IPS-11a (cell line): ENCODE data around the gene BHMT.
A peak's percentile ranks its signal among the peaks of the same experiment; 100 is the strongest.

Experiments
- H3K4me3 ChIP-seq: one replicate; pipeline ENCODE4 v1.5.1; 2013; ENCODE audit warnings: low read depth, low read length, control low read depth

Gene BHMT, protein sequence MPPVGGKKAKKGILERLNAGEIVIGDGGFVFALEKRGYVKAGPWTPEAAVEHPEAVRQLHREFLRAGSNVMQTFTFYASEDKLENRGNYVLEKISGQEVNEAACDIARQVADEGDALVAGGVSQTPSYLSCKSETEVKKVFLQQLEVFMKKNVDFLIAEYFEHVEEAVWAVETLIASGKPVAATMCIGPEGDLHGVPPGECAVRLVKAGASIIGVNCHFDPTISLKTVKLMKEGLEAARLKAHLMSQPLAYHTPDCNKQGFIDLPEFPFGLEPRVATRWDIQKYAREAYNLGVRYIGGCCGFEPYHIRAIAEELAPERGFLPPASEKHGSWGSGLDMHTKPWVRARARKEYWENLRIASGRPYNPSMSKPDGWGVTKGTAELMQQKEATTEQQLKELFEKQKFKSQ

DNA sequence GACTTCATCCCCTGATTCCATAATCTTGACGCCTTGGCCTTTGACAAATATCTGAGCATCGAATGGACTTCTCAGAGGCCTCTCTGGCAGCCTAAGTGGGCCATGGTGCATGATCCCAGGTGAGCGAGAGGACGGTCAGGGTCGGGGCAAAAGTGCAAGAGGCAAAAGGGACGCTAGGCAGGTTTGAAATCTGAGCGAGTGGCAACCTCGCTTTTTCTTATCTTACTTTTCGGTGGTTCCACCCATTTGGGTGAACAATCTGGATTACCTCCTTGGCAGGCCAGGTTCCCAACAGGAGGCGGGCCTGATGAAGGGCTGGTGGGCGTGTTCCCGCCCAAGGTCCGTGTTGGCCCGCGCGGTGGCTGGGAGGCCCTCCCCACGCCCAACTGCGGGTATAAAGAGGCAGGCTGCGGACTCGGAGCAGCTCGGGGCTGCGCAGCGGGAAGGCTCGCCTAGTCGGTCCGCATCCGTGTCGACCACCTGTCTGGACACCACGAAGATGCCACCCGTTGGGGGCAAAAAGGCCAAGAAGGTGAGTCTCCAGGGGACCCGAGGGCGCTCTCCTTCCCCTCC lies at the start of gene BHMT:
Gene BHMT (plus strand): TSS at position 423 of the 573 bp plus-strand sequence. CDS start 77 bp downstream, at position 500.
- H3K4me3 ChIP-seq: peak within 1 kb of the TSS; percentile 53

DNA sequence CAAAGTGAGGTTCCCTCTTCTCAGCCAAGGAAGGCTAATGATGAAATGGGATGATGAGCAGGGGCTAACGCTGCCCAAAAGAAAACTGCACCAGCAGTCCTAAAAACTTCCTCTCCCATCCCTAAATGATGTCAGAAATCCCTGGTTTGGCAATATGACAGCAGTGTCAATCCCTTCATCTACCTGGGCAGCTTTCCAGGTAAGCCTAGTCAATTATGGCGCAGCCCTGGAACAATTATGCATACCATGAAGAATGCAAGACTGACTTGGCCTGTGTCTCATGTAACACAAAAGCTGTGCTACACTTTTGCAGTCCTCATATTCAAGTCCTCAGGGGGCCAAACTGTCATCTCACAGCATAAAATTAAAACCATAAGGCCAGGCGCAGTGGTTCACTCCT lies 49.2 kb upstream of the BHMT start:
- H3K4me3 ChIP-seq: no peak overlapping the region

DNA sequence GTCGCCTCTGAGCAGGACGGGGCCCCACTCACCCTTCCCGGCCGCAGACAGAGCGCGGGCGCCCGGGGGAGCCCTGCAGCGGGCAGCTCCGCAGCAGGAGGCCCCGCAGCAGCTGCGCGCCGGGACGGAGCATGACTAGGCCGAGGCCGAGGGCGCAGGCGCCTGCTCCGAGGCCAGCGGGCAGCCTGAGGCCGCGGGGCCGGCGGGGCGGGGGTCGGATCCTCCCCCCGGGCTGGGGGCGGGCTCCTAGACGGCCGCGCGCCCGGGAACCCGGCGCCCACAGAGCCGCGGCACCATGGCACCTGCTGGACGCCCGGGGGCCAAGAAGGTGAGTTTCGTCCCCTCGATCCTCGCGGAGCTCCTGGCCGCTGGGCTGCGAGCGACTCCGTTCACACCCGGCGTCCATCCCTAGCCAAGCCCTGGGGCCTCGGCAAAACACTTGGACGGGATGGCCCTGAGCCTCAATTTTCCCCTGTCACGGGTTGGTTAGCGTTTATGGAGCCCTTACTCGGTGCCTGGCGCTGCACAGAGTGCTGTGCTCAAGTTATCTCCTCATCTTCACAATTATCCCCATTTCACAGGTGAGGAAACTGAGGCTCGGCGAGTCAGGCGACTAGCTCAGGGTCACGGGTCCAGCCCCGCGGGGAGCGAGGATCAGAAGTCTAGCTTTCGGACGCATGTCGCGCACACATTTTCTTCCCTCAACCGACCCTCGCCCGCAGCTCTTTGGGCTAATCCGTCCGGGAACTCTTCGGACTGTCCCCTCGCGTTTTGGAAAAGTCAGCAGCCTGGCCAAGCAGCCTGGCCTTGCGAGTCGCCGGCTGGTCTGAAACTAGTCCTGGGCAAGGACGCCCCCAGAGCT lies 41.9 kb upstream of the BHMT start, which contains the start of the genes BHMT2 and DMGDH:
Gene BHMT2 (plus strand): TSS at position 280 of the 862 bp plus-strand sequence. CDS start 16 bp downstream, at position 296.
Gene DMGDH (minus strand): TSS at position 187 of the 862 bp plus-strand sequence. CDS start 54 bp downstream, at position 133.
- no peak within 1 kb of the TSS for H3K4me3 ChIP-seq

DNA sequence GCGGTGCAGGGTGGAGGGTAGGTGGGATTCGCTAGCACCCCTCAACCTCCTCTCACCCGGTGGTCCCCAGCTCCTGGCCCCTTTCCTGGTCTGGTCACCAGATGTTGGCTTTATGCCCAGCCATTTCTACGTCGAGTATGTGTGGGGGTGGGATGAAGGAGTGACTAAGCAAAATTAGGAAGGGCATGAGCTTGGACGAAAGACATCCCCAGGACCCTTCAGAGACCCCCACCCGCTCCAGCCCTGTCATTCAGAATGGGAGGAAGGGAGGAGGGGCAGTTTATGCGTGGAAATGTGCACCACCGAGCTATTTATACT lies 41.3 kb upstream of the BHMT start:
- no peak overlapping the region for H3K4me3 ChIP-seq

DNA sequence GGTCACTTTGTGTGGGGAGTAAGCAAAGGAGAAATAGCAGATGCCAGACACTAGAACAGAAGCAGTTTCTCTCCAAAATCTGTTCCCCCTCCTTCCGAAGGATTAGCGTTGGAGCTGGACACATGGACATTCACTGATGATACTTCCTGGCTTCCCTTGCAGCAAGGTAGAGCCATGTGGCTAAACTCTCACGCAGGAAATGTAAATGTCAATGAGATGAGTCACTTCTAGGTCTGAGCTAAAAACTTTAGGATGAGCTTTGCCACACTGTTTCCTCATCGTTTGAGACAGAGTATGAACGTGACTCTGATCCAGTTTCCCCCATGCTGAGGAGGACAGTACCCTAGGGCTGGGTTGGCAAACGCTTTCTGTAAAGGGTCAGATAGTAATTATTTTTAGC lies 37.0 kb upstream of the BHMT start:
- H3K4me3 ChIP-seq: no peak overlapping the region

DNA sequence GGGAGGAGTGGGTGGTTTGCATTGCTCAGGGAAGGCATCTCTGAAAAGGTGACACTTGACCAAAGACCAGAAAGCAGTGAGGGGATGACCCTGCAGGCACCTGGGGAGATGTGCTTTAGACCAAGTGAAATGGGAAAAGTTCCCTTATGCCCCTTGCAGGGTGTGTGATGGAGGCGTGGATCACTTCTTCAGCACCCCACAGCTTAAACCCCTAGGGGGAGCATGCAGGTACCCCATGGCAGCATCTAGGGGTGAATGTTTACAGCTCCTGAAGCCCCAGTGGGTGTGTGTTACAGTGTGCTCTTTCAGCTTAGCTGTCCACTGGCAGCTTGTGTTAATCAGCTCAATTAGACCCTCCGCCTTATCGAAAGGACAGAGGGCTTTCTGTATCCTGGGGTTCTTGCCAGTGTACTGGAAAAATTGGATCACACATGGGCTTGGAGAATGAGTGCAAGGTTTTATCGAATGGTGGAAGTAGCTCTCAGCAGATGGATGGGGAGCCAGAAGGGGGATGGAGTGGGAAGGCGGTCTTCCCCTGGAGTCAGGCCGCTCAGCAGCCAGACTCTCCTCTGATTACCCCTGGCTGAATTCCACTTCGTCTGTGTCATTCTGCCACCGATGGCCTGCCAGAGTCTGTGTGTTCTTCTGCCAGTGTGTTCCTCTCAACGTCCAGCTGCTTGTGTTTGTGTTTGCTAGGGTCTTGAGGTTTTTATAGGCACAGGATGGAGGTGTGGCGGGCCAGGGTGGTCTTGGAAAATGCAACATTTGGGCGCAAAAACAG lies 35.8 kb upstream of the BHMT start:
- H3K4me3 ChIP-seq: no peak overlapping the region

DNA sequence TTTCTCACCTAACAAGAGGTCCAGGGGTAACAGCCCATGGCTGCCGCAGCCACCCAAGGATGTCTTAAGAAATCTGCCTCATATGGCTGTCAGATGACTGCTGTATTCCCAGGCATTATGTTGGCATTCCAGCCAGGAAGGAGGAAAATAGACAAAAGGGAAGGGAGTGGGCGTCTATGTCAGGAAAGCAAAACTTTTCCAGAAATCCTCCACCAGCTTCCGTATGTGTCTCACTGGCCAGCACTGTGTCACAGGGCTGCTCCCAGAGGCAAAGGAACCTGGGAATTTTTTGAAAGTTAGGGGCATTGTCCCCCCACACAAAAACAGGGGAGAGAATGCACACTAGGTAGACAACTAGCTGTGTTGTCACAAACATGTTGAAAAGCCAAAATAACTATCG lies 34.8 kb upstream of the BHMT start:
- H3K4me3 ChIP-seq: no peak overlapping the region

DNA sequence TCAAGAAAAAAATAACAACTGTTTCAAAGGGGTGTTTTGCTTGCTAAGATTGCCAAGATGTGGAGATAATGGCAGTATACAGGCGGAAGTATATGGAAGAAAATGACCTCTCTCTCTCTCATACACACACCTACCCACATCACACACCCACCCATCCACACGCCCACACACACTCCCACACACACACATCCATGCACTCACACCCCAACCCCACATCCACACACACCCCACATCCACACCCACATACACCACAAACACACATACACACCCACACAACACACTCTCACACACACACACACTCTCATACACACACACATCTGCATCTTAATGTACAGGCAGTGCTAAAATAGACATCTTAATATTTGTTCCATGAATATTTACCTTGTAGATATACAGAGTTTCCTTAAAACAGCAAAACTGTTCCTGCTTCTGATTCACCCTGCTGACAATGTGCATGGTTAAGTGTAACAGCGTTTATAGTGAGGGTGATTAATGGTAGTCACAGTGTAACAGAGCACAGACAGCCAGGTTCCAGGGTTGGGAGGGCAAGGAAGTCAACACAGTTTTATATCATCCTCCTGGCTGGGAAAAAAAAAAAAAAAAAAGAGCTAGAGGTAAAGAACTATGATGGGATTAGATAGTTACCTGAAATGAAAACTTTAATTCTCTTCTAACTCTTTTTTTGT lies 33.8 kb upstream of the BHMT start:
- H3K4me3 ChIP-seq: no peak overlapping the region

DNA sequence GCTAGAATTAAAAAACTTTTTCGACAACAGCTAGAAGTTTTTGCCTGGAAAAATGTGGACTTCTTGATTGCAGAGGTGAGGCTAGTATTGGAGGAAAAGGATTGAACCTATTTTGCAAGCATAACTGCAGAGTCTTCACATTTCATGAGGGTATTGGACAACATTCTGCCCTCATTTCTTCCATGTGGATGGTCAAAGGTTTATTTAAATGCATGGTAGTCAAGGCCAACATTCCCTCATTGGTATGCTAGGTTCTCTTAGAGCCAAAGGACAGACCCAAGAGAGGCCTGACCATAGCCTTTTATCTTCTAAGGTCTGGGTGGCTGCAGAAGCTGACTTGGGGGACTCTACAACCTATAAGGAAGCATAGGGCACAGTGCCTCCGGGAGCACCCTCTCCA lies 30.8 kb upstream of the BHMT start:
- H3K4me3 ChIP-seq: no peak overlapping the region

DNA sequence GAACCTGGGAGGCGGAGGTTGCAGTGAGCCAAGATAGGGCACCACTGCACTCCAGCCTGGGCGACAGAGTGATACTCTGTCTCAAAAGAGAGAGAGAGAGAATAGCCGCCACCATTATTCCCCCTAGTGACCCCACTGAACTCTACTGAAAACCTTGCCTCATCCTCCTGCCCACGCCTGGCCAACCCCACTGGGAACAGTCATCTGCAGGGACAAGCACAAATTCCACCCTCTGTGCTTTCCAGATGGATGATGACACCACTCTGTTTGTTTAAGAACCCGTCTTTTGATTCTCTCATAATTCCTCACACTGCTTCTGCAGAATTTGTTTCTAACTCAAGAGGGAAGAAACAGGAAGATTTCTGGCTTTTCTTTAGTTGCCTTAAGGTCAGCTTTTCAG lies 29.8 kb upstream of the BHMT start:
- H3K4me3 ChIP-seq: no peak overlapping the region

DNA sequence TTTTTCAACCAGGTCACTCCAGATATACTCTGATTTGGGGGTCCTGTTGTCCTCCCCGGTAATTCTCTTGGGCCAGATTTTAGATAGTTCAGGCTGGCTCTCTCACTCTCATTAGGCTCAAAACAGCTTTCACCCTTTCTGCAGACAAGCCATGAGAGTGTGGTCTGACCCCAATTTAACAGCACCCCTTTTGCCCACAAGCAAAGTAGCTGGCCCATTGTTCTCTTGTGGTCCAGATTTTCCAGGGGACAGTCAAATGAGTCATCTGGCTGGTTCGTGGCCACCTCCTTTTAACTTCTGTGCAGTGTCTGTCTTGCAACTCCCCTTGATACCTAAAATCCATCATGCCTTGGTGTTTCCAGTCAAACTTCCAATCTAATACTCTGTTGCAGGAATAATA lies 25.5 kb upstream of the BHMT start:
- no peak overlapping the region for H3K4me3 ChIP-seq

DNA sequence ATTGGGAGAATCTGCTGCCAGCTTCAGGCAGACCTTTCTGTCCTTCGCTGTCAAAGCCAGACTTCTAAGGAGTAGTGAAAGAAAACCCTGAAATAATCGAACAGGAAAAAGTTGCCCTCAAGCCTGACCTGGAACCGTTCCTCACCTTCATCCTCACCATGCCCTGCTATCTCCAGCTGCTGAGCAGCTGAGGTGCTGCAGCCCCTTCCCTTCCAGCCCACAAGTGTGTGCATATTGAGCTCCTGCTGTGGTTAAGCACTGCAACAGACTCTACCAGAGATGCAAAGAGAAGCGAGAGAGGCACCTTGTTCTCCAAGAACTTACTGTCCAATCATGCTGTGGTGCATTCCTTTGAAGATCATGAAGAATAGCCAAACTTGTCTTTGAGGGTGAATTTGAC lies 23.1 kb upstream of the BHMT start:
- no peak overlapping the region for H3K4me3 ChIP-seq

DNA sequence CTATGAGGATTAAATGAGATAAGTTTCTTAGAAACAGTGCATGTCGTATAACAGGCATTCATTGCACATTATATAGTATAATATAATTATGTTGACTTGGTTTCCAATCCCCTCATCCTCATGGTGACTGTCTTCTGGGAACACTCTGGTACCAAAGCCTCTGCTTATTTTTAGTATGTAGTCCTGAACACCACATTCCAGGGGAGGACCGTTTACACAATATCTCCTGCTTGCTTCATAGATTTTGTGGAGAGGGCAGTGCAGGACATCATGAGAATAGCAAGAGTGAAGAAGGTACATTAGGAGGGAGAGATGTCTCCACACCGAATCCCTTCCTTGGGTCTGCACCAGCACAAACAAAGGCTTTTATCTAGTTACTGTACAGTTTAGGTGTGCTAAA lies 20.5 kb upstream of the BHMT start:
- H3K4me3 ChIP-seq: no peak overlapping the region

DNA sequence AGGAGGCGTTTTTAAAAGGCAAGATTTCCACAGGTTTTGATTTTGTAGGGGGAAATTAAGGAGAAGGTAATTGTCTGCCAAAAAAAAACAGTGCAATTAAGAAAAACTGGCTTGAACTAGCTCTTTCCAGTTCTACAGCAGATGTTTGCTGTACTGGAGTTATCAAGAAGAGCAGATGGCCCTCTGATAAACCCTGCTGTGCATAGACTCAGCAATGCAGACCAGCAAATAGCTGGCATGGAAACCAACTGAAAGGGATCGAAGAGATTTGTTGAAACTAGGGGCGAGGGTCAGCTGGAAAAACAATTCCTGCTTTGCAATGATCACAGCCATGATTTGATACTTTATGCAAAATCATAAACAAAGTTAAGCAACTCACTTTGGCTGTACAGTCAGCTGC lies 17.8 kb upstream of the BHMT start:
- H3K4me3 ChIP-seq: no peak overlapping the region

DNA sequence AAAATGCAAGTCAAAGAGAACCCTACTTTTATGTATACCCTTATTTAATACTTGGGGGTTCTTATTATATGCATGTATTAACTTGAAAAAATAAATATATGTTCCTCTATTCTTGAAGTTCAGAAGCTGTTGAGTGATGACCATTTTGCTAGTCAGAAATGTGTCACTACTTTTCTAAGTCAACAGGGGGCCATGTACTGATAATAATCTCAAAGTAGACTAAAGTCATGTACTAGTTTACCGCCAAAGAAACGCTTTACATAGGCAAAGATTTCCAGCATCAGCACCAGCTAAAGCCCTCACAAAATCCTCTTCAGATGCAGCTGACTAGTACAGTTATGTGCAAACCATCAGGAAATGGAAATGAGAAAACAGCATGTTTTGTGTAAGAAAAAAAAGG lies 5.7 kb upstream of the BHMT start:
- no peak overlapping the region for H3K4me3 ChIP-seq

DNA sequence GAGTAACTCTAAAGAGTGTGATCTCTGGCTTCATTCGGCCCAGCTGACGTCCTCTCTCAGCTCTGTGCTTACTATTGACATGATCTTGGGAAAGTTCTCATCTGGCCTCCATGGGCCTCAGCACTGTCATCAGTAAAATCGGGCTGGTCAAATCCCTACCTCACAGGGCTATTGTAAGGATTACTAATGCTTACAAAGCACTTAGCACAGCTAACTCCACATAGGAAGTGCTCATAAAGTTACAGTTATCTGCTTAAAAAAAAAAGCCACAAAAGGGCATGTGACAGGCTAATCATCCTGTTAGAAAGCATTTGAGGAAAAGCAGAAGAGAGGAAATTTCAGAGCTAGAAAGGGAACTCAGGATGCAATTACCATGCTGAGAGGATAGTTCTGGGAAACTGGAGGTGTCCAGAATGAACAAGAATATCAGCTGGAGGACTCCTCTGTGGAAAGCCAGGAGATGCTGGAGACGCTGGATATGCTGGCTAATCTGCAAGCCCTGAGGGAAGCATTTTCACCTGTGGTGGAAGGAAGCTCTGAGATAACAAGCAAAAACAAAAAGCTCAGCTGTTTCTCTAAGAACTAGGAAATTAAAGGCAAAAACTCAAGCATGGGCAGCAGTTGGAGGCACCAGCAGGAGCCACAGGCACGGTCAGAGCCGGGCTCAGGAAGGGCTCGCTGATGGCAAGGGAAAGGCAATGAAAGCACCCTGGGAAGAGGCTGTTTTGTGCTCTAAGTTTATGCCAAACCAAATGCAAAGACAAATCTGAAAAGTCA lies 4.4 kb upstream of the BHMT start:
- no peak overlapping the region for H3K4me3 ChIP-seq

DNA sequence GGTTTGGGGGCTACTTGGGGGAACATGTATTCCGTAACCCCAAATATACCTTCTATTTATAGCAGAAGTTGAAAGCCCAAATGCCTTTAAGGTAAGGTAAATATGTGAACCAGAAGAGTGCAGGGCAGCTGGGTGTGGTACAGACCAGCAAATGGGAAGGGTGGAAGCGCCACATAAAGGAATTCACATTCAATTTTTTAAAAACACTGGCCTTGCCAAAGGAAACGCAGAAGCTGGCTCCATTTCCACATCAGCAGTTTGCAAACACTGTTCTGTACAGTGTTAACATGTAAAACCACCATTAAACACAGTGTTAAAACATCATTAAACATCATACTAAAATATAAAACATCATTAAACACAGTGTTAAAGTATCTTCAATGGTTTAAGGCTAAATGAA lies 3.5 kb upstream of the BHMT start:
- H3K4me3 ChIP-seq: no peak overlapping the region

DNA sequence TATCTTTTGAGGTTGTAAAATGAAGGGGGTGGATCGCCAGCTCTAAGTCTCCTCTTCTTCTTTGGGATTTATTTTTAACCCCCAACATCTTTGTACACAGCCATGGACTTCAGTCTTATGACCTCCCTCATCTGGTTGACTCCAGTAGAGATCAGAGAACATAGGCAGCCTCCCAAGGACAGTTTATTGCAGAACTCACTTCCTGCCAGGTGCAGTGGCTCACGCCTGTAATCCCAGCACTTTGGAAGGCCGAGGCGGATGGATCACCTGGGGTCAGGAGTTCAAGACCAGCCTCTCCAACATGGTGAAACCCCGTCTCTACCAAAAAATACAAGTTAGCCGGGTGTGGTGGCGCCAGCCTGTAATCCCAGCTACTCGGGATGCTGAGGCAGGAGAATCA lies 2.8 kb upstream of the BHMT start:
- no peak overlapping the region for H3K4me3 ChIP-seq
